Skeletal muscle satellite cell (primary cell): ENCODE data around the gene SEC11A.
"Not testable (repeated sequence)": the region's sequence is repeated elsewhere in the genome, so short reads cannot be mapped to it uniquely, and the experiment has no call there.

Experiments used
- H3K27me3 ChIP-seq: 2 replicates; pipeline ENCODE4 v1.7.0; 2013; ENCODE audit warnings: low read length; ENCODE audit not compliant: control insufficient read depth, insufficient read depth
- H3K36me3 ChIP-seq: 2 replicates; pipeline ENCODE4 v1.7.0; 2013; ENCODE audit warnings: mild to moderate bottlenecking, control low read depth, low read length; ENCODE audit not compliant: insufficient read depth
- H3K4me1 ChIP-seq: 2 replicates; pipeline ENCODE4 v1.7.0; 2013; ENCODE audit warnings: low read length; ENCODE audit not compliant: control insufficient read depth, insufficient read depth
- H3K4me2 ChIP-seq: 2 replicates; pipeline ENCODE4 v1.7.0; 2013; ENCODE audit warnings: mild to moderate bottlenecking, low read length
- H3K4me3 ChIP-seq: 2 replicates; pipeline ENCODE4 v1.7.0; 2013; ENCODE audit warnings: low read length
- H3K9ac ChIP-seq: 2 replicates; pipeline ENCODE4 v1.7.0; 2013; ENCODE audit warnings: mild to moderate bottlenecking, low read depth, low read length, moderate library complexity
- H3K9me3 ChIP-seq: replicated peaks from 2 replicates; pipeline ENCODE4 v1.7.0; 2013; ENCODE audit warnings: mild to moderate bottlenecking, control low read depth, low read length

Gene SEC11A

DNA sequence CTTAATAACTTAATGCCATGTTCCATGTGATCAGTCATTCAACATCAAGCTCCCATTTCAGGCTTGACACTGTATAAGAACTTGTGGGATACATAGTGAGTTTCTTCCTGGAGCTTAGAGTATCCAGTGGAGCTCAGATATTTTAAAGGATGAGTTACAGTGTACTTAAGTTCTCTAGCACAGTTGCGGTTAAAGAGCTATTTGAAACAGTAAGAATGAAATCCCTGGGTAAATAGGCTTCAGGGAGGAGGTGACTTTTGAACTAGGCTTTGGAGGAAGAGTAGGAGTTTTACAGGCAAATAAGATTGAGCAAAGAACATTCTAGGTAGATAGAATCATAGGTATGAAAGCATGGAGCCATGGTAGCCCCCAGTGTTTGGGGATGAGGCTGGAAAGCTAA, 36.3 kb upstream of the SEC11A start:
- Histone ChIP-seq H3K36me3 (no peaks in the 10 kb centered on the region), H3K4me3 (peak overlapping the region; percentile 40), H3K27me3 (no peaks in the 10 kb centered on the region), H3K9ac (peak overlapping the region; percentile 47), H3K4me1 (peaks cover 41% of the 10 kb centered on the region), H3K4me2 (peak overlapping the region; percentile 77), H3K9me3 (no peaks in the 10 kb centered on the region)

DNA sequence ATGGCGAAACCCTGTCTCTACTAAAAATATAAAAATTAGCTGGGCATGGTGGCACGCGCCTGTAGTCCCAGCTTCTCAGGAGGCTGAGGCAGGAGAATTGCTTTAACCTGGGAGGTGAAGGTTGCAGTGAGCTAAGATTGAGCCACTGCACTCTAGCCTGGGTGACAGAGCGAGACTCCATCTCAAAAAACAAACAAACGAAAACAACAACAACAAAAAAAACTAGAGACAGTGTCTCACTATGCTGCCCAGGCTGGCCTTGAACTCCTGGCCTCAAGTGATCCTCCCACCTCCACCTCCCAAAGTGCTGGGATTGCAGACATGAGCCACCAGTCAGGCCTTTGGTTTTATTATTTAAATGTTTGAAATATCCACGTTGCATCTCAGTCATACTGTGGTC, 35.8 kb upstream of the SEC11A start:
- not testable (repeated sequence) for H3K9me3 ChIP-seq, H3K9ac ChIP-seq, H3K27me3 ChIP-seq, H3K4me2 ChIP-seq, H3K4me3 ChIP-seq, H3K36me3 ChIP-seq
- H3K4me1 ChIP-seq: peaks cover 45% of the 10 kb centered on the region

DNA sequence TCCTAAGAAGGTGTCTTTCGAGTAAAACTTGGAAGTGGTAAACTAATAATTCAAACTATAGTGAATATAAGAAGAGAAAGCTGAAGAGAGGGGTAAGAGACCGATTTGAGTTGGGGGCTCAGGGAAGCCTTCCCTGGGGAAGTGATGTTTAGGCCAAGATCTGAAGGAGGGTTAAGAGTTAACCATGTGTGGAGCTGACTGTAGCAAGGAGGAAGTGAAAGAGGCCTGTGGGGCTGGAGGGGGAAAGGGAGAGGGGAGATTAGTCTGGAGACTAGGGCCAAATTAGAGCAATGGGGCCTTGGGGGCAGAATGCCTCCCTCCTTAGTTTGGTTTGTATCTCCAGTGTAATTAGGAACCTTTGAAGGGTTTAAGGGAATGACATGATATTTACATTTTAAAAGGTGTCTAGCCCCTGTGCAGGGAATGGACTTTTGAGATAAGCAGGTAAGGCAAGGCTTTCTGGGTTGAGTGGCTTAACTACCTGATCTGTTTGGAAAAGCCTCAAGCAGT, 34.7 kb upstream of the SEC11A start:
- H3K4me3 ChIP-seq: peak overlapping the region; percentile 87
- H3K4me2 ChIP-seq: peak overlapping the region; percentile 97
- peaks cover 45% of the 10 kb centered on the region for H3K4me1 ChIP-seq
- H3K36me3 ChIP-seq: no peaks in the 10 kb centered on the region
- no peaks in the 10 kb centered on the region for H3K27me3 ChIP-seq
- no peaks in the 10 kb centered on the region for H3K9me3 ChIP-seq
- H3K9ac ChIP-seq: peak overlapping the region; percentile 20

DNA sequence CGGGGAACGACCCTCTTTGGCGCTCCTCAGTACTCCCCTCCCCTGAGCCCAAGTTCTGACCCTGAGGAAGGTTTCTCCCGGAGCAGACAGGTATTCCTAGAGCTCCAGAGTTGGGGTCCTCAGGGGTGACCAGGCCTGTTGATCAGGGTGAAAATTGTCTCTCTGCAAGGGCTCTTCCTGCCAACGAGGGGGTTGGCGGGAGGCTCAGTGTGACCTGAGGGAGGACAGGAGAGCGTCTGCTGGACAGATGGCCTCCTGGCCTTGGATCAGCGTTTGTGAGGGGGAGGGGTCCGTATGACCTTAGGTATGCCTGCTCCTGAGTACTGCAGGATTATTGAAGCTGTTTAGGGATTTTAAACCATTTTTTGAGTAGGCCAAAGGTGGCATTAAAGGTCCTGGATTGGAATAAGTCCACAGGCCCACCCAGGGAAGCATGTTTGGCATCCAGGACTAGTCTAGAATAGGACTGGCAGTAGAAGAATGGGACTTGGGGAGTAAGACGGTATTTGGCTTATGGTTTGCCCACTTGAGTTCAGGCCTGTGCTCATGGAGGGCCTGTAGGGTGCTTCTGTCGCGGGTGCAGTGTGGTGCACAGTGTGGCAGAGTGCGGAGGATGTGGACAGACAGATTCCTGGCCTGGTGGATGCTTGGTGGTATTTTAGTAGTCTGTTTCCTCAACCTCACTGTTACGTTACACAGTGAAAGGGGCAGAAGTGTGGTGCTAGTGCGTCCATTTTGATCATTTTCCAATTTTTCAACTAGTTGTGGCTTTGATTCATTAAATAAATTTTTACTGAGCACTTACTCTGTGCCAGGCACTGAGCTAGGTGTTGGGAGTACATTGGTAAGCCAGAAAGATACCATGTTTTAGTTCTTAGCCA, 33.4 kb upstream of the SEC11A start:
- Histone ChIP-seq H3K27me3 (no peaks in the 10 kb centered on the region), H3K4me3 (peak overlapping the region; percentile 87), H3K9ac (peak overlapping the region; percentile 91), H3K4me2 (peak overlapping the region; percentile 97), H3K9me3 (no peaks in the 10 kb centered on the region), H3K36me3 (no peaks in the 10 kb centered on the region), H3K4me1 (peaks cover 45% of the 10 kb centered on the region)

DNA sequence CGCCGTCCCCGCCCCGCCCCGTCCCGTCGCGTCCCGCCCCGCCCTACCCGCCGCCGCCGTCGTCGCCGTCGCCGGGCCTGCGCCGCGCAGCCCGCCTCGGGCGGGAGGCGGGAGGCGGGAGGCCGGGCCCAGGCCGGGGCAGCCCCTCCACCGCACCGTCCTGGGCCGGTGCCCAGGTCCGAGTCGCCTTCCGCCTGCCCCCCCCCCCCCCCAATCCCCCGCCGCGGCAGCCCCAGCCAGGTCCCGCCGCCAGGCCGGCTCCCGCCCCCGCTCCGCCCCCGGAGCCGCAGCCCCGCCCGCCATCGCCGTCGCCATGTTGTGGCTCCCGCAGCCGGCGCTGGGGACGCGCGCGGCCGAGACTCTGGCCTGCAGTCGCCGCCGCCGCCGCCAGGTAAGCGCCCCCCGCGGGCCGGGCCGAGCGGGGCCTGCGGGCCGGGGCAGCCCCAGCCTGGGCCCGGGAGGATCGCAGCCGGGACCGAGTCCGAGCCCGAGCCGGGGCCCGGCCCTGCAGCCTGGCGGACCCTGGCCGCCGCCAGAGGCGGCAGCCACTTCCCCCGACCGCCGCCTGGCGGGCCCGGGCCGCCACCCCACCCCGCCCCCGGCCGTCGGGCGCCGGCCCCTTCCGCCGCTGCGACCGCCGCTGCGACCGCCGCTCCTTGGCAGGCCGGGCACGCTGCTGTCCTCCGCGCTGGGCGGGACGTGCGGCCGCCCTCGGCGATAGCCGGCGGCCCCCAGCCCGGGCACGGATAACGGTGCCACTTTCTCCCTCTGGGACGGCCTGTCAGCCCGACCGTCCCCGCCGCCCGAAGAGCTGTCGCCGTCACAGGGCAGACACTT, 32.6 kb upstream of the SEC11A start, which contains the start of gene ZNF592:
ZNF592 (plus strand) TSS at position 319 of the 837 bp plus-strand sequence. CDS start 34,084 bp downstream, outside the sequence.
- Histone ChIP-seq H3K4me2 (peak within 1 kb of the TSS; percentile 97), H3K4me3 (peak within 1 kb of the TSS; percentile 87), H3K9ac (peak within 1 kb of the TSS; percentile 91), H3K36me3 (no peaks in the 10 kb centered on the region), H3K27me3 (no peaks in the 10 kb centered on the region), H3K9me3 (no peaks in the 10 kb centered on the region), H3K4me1 (peaks cover 45% of the 10 kb centered on the region)

DNA sequence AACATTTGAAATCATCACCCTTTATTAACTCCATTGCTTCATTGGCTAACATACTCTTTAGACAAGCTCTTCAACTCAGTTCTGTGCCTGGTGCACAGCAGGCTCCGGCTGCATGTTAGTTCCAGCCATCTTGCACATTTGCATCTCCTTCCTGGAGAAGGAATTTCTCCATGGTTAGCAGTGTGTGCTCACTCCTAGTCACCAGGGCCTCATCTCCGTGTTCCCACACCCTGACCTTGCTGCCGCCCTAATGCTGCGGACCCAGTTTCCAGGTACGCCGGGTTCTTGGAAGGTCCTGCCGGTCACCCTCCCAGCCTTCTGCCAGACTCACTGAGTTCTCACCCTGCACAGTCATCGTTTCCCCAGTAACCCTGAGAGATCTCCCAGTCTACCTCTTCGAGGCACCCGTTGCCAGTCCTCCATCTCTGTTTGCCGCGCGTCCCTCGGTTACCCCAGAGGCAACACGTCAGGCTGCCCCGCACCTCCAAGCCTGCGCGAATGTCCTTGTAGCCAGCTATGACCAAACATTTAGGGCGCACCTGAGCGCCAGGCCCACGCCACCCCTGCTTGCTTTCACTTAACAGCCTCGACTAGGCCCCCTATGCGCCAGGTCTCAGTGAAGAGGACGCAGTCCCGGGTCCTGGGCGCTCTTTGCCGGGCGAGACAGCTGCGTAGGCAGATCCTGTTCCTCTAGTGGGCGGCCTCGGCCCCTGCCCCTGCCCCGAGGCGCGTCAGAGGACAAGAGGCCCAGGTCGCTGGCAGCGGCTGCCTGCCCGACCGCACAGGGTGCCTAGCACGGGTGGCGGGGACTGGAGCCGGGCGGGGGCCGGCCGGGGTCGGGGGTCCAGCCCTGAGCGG, 31.7 kb upstream of the SEC11A start:
- Histone ChIP-seq H3K4me1 (peaks cover 38% of the 10 kb centered on the region), H3K4me3 (peak overlapping the region; percentile 87)

DNA sequence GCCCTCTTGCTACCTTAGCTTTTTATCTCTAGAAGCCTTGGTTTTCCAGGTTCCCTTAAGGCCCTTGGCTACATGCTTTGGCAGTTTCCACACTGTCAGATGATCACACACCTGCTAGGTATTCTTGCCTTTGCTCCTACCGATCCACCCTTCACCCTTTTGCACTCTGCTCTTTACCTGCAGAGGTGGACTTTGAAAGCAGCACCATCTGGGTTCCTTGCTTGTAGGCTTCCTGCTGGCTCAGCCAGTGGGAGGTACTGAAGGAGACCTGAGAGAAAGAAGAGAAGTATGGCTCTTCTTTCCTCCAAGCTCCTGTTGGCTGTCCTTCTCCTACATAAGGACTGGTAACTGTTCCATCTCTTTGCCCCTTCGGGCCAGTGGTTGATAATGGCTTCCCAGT, 25.2 kb upstream of the SEC11A start:
- Histone ChIP-seq H3K9ac (no peak overlapping the region), H3K4me2 (no peak overlapping the region), H3K4me3 (no peak overlapping the region), H3K36me3 (no peaks in the 10 kb centered on the region), H3K4me1 (no peaks in the 10 kb centered on the region), H3K9me3 (no peaks in the 10 kb centered on the region), H3K27me3 (no peaks in the 10 kb centered on the region)

More for the DNA sequence above, 31.7 kb upstream of the SEC11A start:
- Histone ChIP-seq H3K9me3 (no peaks in the 10 kb centered on the region), H3K4me2 (peak overlapping the region; percentile 93), H3K9ac (peak overlapping the region; percentile 76), H3K27me3 (no peaks in the 10 kb centered on the region), H3K36me3 (no peaks in the 10 kb centered on the region)

DNA sequence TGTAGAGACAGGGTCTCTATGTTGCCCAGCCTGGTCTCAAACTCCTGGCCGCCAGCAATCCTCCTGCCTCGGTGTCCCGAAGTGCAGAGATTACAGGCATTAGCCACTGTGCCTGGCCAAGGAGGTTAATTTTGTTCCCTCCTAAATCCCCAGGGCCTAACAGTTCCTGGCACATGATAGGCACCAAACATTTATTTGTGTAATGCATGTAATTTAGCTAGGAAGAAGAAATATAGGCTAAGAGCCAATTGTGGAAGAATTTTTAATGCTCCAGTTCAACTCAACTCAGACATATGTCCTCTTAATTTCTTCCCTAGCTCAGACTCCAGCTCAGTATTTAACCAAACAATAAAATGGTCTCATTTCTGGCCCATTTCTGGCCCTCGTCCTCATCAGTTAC, 24.8 kb upstream of the SEC11A start:
- no peak overlapping the region for H3K4me3 ChIP-seq

DNA sequence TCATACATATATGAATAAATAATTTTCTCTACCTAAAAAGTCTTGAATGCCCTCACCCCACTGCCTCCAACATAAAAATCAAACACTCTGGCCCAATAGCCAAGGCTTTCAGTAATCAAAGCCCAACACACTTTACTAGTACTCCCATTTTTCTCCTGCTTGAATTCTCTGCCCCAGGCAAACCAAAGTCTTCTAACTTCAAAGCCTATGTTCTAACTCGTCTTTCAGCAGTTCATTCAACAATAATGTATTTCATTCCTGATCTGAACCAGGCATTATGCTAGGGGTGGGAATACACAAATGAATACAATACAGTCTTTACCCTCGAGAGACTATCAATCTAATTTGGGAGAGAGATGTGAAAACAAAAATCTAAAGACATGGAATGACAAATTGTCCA, 21.1 kb upstream of the SEC11A start:
- H3K9ac ChIP-seq: no peak overlapping the region

More for the DNA sequence above, 24.8 kb upstream of the SEC11A start:
- no peaks in the 10 kb centered on the region for H3K27me3 ChIP-seq
- no peak overlapping the region for H3K9ac ChIP-seq
- no peak overlapping the region for H3K4me2 ChIP-seq
- no peaks in the 10 kb centered on the region for H3K4me1 ChIP-seq
- no peaks in the 10 kb centered on the region for H3K36me3 ChIP-seq
- H3K9me3 ChIP-seq: no peaks in the 10 kb centered on the region

DNA sequence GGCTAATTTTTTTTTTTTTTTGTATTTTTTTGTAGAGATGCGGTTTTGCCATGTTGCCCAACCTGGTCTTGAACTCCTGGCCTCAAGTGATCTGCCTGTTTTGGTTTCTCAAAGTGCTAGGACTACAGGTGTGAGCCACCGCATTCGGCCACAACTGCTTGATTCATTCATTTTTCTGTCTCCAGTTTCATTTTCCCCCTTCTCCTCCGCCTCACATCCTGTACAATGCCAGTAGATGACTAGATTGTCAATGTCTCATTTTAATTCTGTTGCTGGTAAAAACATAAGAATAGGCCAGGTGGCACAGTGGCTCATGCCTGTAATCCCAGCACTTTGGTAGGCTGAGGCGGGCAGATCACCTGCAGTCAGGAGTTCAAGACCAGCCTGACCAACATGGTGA, 20.4 kb upstream of the SEC11A start:
- Histone ChIP-seq H3K4me1 (peaks cover 28% of the 10 kb centered on the region), H3K27me3 (no peaks in the 10 kb centered on the region), H3K4me2 (no peak overlapping the region), H3K36me3 (no peaks in the 10 kb centered on the region), H3K9ac (no peak overlapping the region), H3K4me3 (no peak overlapping the region), H3K9me3 (no peaks in the 10 kb centered on the region)

More for the DNA sequence above, 21.1 kb upstream of the SEC11A start:
- Histone ChIP-seq H3K27me3 (no peaks in the 10 kb centered on the region), H3K4me1 (peaks cover 22% of the 10 kb centered on the region), H3K4me3 (no peak overlapping the region), H3K4me2 (no peak overlapping the region), H3K36me3 (no peaks in the 10 kb centered on the region), H3K9me3 (no peaks in the 10 kb centered on the region)
